SK-MEL-5 (cell line): ENCODE measurements around the gene SLC7A4. TPM values are rescaled to one million over a fixed set of nuclear protein-coding genes. Genes with fewer than 3 reads are reported as not detected.

Source experiments
- DNase-seq: peaks from one replicate; pipeline ENCODE4 v3.0.0-alpha.2; 2016; ENCODE audit warnings: low read depth, low spot score
- in situ Hi-C: cut with HindIII; loops from 2 replicates; pipeline ENCODE4 v1.10.0; 2016; ENCODE audit warnings: low sequenced_read_pairs, high pct_unique_total_duplicates, low pct_unique_long_range_greater_than_20kb
- small RNA-seq, 2 experiments: library from RNA; depleted of rRNA; stranded (forward); fragments of <200 nt; gene quantifications; one replicate each; pipeline ENCODE3, GENCODE V24; 2014
- total RNA-seq: library from RNA; depleted of rRNA; stranded (reverse); fragments of >200 nt; shearing (Covaris generic); gene quantifications from 2 replicates; pipeline ENCODE4 v1.2.3, GENCODE V29; 2014; rRNA removed

SLC7A4 gene
- total RNA-seq, 1 experiment from 2014 or later = 2.9 TPM

- in situ Hi-C loops = no loop called here
These were observed 49.8 kb downstream of the SLC7A4 start for GRCh38 chr22:20982563-20982882.

GRCh38 chr22:20981787-20982562, 50.4 kb downstream of the SLC7A4 start, which contains the start of gene LZTR1:
Gene LZTR1, plus strand, starts transcription at chr22:20982297. Its CDS starts 75 bp downstream, at chr22:20982372.
- in situ Hi-C loops = no loop called here
- DNase-seq = peak; percentile 77

More at GRCh38 chr22:20982563-20982882, 49.8 kb downstream of the SLC7A4 start:
- DNase-seq = no peak

GRCh38 chr22:20980938-20981722, 51.2 kb downstream of the SLC7A4 start:
- no peak for DNase-seq
- in situ Hi-C loops = no loop called here

- no peak for DNase-seq
- in situ Hi-C loops = no loop called here
These were observed 51.8 kb downstream of the SLC7A4 start for GRCh38 chr22:20980523-20980922.

- in situ Hi-C loops = no loop called here
- DNase-seq = no peak
These were observed 52.4 kb downstream of the SLC7A4 start for GRCh38 chr22:20979940-20980453.

- in situ Hi-C loops = no loop called here
- no peak for DNase-seq
These were observed 53.0 kb downstream of the SLC7A4 start for GRCh38 chr22:20979243-20979809.

Small RNA genes lying within 50 kb of the gene (small RNA-seq; reads per million reads assigned to genes)
- 0 reads per million in 2 experiments for gene MIR649

Other genes starting within 250 kb of the SLC7A4 start
- gene PI4KA, start 173.8 kb downstream of the SLC7A4 start, total RNA-seq = 29.3 and 33.6 TPM in 2 replicates
- gene SNAP29, start 173.6 kb downstream of the SLC7A4 start, total RNA-seq = 10.0 and 10.7 TPM in 2 replicates
- gene CRKL, start 115.2 kb downstream of the SLC7A4 start, total RNA-seq = 33.5 and 36.3 TPM in 2 replicates
- 3.2 and 3.9 TPM in 2 replicates for gene AIFM3, start 65.3 kb downstream of the SLC7A4 start, total RNA-seq
- gene LZTR1, start 50.3 kb downstream of the SLC7A4 start, total RNA-seq = 34.1 and 36.7 TPM in 2 replicates
- 50.2 and 55.3 TPM in 2 replicates for gene THAP7, start 30.4 kb downstream of the SLC7A4 start, total RNA-seq
- 1.4 and 2.7 TPM in 2 replicates for gene P2RX6, start 17.4 kb downstream of the SLC7A4 start, total RNA-seq
- 0.03 TPM in 1 of 2 replicates, not detected in the other for gene LRRC74B, start 13.4 kb upstream of the SLC7A4 start, total RNA-seq